Stimulated activated CD4-positive, alpha-beta T cell treated with anti-CD3 and anti-CD28 coated beads, Interleukin-4, amount 100 ng/mL, for 1 hour (primary cell): ENCODE results near the gene AP3B1.

ENCODE experiments used
- DNase-seq: peaks from one replicate; pipeline ENCODE4 v3.0.0-alpha.2; 2020

The AP3B1 gene

DNA sequence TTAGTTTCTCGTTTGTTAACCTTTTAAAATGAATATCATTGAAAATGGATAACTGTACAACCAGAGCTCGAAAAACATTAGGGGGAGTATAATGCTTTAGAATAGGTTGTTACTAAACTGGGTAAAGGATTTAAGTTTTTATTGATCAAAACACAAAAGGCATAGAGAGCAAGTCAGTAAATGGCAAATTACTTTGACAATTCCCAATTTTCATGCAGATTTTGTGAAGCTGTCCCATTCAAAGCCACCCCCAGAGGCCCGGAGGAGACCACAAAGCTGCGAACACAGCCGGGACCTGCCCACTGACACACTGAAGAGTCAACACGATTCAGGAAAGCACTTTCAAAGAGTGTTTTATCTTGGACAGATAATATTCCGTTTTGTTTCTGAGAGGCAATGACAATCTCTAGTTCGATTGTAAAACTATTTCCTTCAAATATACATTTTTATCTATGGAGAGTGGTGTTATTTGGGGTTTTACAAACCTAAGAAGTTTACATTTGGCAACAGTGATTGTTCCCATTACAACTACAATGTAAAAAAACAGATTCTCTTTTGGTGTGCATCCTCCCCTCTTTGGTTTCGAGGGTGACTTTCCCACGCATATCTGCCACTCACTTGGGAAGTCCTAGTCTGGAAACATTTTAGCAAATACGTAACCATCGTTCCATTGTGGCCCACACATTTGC is 335.7 kb downstream of the AP3B1 start:
- no peak for DNase-seq

DNA sequence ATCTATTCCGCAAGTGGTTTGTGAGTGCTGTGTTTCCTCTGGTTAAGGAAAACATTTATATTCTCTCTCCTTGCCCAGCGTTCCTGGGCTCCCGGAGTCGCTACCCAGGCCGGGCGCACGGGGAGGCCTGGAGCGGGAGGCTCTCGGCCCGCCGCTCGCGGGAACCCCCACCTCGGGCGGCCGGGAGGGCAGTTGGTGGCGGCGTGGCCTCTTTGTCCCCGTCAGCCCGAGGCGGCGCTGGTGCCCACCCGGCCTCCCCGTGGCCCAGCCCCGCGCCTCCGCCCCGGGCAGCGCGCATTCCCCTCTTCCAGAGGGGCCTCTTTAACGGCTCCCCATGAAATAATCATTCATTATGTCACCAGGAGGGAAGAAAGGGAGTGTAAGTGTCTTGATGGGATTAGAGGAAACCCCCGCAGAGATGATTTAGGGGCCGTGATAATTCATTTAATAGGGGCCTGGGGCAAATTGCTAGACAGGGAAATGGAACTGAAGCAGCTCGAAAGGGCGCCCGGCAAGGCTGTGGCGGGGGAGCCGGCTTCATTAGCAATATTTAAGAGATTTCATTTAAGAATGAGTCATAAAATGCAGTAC is 336.5 kb downstream of the AP3B1 start:
- no peak for DNase-seq

DNA sequence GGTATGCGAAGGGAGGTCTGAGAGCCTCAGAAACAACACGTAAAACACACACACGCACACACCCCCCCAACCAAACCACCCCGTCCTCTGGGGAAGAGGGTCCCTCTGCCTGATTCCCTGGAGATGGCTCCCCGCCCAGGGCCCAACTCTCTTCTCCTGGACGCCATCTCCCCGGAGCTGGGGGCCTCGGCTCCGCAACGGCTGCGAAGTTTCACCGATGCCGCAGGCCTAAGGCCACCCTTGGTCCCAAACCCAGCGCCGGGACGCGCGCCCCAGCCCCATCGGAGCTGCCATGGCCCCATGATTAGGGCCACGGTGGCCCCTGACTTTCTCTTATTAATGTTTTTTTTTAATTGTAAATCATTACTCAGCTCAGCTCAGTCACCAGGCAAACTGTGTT is 337.0 kb downstream of the AP3B1 start:
- no peak for DNase-seq

GRCh38 chr5:77957081-77957480 is 337.4 kb downstream of the AP3B1 start:
- DNase-seq = no peak

DNA sequence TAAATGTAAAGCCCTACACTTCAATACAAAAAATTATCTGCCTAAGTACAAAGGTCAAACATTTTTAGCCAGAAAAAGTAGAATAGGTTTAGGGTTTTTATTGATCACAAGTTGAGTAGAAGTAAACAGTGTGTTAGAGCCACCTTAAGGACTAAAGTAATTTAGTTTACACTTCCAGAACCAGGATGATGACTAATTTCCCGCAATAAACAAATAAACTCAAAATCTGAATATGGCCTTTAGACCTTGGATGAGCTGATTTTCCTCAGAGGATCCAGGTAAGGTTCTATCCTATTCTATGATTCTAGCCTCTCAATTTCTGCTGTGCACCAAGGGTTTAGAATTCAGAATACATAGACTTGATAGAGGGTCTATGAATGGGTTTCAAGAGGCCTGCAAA is 338.9 kb downstream of the AP3B1 start:
- no peak for DNase-seq

DNA sequence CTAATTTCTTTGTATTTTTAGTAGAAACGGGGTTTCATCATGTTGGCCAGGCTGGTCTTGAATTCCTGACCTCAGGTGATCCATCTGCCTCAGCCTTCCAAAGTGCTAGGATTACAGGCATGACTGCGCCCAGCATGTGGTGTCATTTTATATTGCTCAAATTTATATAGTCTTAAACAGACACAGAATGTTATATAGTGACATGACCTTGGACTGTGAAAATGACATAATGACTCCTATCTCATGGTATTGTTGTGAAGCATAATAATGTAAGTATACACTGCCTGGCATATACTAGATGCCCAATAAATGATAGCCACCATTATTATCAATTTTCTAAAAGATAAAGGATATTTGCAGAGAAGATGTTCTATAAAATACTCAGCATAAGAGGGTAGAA is 341.1 kb downstream of the AP3B1 start:
- DNase-seq = no peak

DNA sequence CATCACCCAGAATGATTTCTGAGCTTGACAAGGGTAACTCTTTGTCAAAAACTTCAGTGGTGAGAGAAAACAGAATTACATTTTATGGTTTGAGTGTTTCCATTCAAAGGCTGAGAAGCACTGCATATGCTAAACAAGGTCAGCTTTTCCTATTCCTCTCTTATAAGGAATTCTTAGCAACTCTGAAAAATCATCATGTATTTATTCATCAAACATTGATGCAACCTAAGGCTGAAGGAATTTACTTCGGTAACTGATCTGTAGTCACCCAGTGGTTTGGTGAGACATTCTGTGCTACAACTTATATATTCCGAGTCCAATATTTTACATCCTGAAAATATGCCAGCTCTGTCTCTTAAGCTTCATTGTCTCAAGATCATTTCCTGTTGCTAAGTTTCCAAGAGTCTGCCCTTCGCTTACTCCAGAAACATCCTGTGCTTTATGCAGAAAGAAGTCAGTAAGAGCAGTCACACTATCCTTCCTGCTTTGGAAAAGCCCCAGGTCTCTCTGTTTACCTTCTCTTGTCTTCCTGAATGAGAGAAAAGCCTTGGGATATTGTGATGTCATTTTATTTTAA is 341.8 kb downstream of the AP3B1 start:
- no peak for DNase-seq
